ENCODE measurements around the gene ZAR1. TPM values are rescaled to one million over a fixed set of nuclear protein-coding genes. Genes with fewer than 3 reads are reported as not detected.

ZAR1 gene
- total RNA-seq, 3 donors from 2014 or later (not counting 1 experiment from before 2014, with no cell fraction given), result not detected

Other genes with a start within 250 kb of the ZAR1 start
- gene TEC, start 220.4 kb upstream of the ZAR1 start, total RNA-seq, result 1 to 10 TPM; 4.0 to 7.4 (median 4.7) TPM
- gene SLAIN2, start 148.7 kb upstream of the ZAR1 start, total RNA-seq, result 100 to 1,000 TPM in 1 of 3 donors, 10 to 100 TPM in 2; 76.9 to 103 (median 98.5) TPM
- under 1 TPM in 1 of 3 donors, not detected in 2; 0.19 TPM for gene SLC10A4, start 6.9 kb upstream of the ZAR1 start, total RNA-seq